Hematopoietic multipotent progenitor cell treated with erythropoietin and hydrocortisone succinate and interleukin-3 and kit ligand, for 8 days (in vitro differentiated cells): Measurements from ENCODE around the gene OR2T5.
"Not testable (repeated sequence)": the region's sequence is repeated elsewhere in the genome, so short reads cannot be mapped to it uniquely, and the experiment has no call there.

ENCODE experiments used
- DNase-seq: peaks from one replicate; pipeline ENCODE4 v3.0.0-alpha.2; 2015

Gene OR2T5, protein sequence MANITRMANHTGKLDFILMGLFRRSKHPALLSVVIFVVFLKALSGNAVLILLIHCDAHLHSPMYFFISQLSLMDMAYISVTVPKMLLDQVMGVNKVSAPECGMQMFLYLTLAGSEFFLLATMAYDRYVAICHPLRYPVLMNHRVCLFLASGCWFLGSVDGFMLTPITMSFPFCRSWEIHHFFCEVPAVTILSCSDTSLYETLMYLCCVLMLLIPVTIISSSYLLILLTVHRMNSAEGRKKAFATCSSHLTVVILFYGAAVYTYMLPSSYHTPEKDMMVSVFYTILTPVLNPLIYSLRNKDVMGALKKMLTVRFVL

DNA sequence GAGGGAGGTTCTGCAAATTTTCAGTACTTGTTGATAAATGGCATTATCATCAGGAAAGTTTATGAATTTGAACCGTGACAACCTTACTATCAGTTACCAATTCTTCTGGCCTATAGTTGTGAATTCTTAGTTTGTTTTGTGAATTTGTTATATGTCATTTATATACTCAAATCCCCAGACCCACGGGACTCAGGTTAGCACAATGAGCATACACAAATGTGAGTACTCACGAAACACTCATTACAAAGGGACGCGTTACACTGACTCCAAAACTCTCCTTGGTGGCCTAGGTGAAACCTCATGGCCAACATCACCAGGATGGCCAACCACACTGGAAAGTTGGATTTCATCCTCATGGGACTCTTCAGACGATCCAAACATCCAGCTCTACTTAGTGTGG, at the start of gene OR2T5:
OR2T5 (plus strand) TSS at position 301 of the 400 bp plus-strand sequence; CDS start at position 301, 0 bp downstream.
- DNase-seq, result not testable (repeated sequence)

DNA sequence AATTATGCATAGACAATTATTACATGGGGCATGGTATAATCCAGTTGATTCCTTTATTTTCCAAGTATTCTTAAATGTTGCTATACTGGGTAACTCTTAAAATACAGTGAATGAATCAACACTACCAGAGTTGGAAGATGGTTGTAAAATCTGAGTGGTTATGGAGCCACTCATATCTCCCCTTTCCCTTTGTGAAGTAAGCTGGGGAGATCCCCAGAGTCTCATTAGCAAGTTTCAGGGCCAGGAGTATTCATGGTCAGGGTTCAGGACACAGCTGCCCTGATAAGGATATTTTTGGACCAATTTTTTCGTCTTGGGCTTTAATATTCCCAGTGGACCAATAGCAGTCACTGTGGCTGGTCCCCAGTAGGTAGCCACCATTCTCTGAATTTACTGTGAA, 49.7 kb upstream of the OR2T5 start:
- not testable (repeated sequence) for DNase-seq

DNA sequence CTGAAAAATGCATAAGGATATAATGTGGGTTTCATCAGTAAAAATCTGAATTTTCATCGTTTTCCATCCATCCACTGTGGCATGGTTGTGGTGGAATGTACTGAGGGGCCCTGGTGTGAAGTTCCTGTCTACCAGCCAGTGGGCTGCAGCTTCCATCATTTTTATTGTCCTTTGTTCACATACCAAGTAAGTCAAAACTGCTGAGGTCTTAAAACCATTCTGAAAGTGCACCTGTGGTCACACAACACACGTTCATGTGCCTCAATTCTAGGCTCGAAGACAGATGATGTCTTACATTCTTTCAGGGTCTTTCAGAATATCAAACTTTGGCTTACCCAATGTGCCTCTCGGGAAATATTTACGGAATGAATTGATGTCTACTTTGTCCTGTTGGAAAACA, 49.1 kb upstream of the OR2T5 start:
- DNase-seq, result not testable (repeated sequence)

DNA sequence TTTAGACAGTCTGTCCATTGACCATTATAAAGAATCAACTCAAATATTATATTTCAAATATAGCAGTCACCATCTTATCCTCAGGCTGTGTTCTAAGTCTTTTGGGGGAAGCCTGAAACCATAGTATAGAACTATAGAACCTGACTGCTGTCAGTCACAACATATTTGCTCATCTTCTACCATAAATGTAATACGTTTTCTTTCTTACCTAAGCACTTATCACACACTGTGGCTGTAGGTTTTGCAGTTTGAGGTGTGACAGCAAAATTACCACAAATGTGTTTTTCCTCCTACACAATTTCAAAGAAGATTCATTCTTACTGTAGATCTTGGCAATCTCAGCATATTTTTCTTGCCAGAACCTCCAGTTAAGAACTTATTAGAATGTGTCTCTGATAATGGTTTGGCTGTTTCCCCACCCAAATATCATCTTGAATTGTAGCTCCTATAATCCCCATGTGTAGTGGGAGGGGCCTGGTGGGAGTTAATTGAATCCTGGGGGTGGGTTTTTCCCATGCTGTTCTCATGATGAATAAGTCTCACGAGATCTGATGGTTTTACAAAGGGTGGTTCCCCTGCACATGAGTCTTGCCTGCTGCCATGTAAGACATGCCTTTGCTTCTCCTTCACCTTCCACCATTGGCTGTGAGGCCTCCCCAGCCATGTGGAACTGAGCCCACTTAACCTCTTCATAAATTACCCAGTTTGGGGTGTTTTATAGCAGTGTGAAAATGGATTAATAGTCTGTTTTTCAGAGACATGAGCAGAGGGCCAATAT, 45.7 kb upstream of the OR2T5 start:
- not testable (repeated sequence) for DNase-seq

- not testable (repeated sequence) for DNase-seq
Observed at GRCh38 chr1:248444603-248445002, 43.8 kb upstream of the OR2T5 start.

DNA sequence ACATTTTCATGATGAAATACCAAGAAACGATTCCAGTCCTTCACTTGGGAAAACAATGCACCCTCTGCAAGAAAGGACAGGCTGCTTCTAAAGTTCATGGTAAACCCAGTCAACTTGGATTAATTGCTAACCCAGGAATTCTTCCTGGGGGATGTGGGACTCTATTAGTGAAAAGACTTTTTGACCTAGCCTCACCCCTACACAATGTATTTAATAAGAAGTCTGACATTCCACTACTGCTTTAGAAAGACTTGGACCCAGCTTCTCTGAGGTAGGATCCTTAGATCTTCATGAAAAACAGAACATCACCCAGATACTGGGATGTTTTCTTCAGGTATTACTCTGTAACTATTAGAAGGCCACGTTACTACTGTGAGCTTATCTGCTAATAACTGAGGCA, 43.0 kb upstream of the OR2T5 start, which contains the start of gene OR2T2:
OR2T2 (plus strand) TSS at position 239 of the 400 bp plus-strand sequence. CDS start 7,161 bp downstream, outside the sequence.
- DNase-seq, result not testable (repeated sequence)

DNA sequence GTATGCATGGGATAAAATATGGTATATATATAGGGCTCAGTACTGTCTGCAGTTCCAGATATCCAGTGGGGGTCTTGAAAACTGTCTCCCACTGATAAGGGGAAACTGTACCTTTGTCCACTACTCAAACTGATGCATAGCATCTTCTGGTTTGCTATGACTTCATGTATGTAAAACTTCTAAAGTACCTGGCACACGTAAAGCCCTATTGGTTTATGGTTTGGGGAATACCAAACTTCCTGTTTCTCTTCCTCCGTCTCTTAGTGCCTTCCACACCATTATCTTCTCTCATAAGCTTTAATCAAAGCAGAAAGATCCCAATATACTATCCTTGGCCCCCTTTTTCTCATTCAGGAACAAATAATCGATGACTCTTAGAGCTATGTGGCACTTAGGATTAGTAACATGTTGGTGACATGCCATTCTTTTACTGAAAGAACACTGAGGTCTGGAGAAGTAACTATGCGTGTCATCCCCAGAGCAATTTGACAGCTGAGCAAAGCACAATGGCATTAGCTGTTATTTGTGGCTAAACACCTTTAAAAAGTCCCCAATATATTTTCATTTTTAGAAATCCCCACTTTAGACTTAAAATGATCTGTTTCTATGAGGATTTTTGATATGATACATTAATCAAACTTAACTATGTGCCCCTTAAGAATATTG, 39.8 kb upstream of the OR2T5 start:
- not testable (repeated sequence) for DNase-seq

DNA sequence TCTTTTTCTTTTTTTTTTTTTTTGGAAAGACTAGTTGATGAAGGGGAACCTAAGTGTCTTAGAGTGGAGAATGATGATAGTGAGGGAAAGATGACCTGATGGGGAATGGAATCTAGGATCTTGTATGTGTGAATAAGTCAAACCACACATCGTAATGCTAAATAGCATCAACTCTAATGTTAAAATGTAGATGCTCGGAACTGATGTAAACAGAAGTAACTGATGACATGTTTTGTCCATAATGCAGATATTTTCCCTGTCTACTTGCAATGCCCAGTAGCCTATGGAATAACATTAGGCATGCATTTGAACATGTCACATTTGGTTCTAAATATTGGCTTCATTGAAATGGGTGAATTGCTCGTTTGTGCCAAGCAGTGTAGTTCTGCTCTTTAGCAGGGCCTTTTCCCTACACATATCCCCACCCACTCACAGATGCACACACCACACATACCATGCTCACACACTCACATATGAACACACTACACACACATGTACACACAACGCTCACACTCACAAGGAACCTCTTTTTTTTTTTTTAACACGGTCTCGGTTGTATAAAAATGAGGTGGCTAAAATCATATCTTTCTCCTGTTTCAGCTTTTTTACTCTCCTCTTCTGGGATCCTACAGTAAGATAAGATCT, 38.4 kb upstream of the OR2T5 start:
- not testable (repeated sequence) for DNase-seq

GRCh38 chr1:248450466-248451145, 37.8 kb upstream of the OR2T5 start:
- not testable (repeated sequence) for DNase-seq

DNA sequence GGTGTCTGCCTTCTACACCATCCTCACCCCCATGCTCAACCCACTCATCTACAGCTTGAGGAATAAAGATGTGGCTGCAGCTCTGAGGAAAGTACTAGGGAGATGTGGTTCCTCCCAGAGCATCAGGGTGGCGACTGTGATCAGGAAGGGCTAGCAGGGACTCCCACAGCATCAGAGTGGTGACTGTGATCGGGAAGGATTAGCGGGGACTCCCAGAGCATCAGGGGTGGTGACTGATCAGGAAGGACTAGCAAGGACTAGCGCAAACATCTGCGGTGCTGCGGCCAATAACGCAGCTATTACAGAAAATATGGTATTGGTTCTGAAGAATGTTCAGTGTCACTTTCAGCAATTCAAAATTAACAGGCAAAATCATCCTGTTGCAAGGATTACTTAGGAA, 34.8 kb upstream of the OR2T5 start:
- DNase-seq, result not testable (repeated sequence)

- DNase-seq, result not testable (repeated sequence)
Observed at GRCh38 chr1:248455045-248455444, 33.3 kb upstream of the OR2T5 start.

- not testable (repeated sequence) for DNase-seq
Observed at GRCh38 chr1:248456635-248457034, 31.8 kb upstream of the OR2T5 start.

- not testable (repeated sequence) for DNase-seq
Observed at GRCh38 chr1:248459117-248459516, 29.3 kb upstream of the OR2T5 start.

DNA sequence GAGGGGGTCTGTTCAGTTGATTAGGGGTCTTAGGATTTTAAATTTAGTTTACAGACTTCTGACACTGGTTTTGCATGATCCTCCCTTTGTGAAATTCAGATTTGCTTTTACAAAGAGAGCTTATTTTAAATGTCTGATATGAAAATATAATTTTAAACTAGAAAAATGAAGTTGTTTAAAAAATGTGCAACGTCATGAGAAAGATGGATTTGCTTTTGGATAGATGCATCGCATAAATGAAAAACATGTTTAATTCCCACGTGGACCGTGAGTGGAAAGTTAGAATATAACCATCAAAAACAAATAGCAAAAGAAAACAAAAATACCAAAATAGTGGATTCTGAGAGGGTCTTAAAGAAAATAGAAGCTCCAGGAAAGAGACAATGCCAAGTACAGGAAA, 17.2 kb upstream of the OR2T5 start:
- DNase-seq, result no peak

DNA sequence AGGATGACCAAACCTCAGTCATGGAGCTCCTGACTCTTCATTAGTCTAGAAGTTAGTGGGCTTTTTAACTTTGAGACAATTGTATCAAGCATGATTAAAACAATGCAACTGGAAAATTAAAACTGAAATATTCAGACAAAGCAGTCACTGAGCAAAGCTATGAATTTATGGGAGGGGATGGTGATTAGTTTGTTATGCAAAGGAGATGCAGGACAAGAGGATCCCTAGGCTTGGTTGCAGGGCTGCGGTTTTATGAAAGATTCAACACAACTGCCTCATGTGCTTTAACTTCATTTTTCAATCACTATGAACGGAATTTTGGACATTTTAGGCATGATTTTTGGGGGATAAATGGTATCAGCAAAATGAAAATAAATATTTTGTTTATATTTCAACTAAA, 16.3 kb upstream of the OR2T5 start:
- DNase-seq, result not testable (repeated sequence)

DNA sequence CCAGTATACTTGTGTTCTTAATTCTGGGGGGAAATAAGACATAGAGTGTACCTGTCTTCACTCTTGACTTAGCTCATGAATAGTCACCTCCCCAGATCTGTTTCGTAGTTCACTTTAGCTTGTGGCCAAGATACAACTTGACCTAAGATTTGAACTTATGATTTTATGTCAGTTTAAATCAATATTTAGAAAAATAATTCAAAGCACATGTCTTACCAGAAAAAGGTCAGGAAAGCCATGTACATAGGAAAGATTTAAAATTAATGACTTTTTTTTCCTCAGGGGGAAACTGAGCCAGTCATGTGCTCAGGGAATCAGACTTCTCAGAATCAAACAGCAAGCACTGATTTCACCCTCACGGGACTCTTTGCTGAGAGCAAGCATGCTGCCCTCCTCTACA, 15.3 kb upstream of the OR2T5 start, which contains the start of gene OR2T3:
OR2T3 (plus strand) TSS at position 301 of the 400 bp plus-strand sequence; CDS start at position 301, 0 bp downstream.
- DNase-seq, result not testable (repeated sequence)

DNA sequence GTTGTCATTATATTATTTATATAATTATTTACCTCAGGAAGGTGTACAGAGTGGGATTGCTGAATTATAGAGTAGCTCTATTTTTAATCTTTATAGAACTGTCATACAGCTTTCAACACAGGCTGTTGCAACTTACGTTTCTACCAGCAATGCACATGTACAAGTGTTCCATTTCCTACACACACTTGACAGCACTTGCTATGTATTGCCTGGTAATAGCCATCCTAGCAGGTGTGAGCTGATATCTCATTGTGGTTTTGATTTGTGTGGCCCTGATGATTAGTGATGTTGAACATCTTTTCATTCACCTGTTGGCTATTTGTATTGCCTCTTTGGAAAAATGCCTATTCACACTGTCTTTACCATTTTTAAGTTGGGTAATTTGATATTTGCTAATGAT, 12.7 kb upstream of the OR2T5 start:
- DNase-seq, result not testable (repeated sequence)

- DNase-seq, result not testable (repeated sequence)
Observed at GRCh38 chr1:248481686-248482579, 6.5 kb upstream of the OR2T5 start.

DNA sequence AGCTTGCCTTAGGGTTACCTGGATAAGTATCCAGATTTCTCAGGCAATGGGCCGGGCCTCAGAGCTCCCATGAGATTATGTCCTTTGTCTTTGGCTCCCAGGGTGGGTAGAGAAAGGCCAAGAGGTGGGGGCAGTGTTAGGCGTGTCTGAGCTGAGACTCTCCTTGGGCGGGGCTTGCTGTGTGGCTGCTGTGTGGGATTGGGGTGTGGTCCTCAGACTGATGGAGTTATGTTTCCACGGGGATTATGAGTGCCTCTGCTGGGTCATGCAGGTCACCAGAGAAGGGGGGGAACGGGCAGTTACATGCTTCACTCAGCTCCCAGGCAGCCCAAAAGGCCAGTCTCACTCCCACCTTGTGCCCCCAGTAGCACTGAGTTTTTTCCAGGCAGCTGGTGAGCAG, 8.3 kb downstream of the OR2T5 start:
- DNase-seq, result not testable (repeated sequence)

DNA sequence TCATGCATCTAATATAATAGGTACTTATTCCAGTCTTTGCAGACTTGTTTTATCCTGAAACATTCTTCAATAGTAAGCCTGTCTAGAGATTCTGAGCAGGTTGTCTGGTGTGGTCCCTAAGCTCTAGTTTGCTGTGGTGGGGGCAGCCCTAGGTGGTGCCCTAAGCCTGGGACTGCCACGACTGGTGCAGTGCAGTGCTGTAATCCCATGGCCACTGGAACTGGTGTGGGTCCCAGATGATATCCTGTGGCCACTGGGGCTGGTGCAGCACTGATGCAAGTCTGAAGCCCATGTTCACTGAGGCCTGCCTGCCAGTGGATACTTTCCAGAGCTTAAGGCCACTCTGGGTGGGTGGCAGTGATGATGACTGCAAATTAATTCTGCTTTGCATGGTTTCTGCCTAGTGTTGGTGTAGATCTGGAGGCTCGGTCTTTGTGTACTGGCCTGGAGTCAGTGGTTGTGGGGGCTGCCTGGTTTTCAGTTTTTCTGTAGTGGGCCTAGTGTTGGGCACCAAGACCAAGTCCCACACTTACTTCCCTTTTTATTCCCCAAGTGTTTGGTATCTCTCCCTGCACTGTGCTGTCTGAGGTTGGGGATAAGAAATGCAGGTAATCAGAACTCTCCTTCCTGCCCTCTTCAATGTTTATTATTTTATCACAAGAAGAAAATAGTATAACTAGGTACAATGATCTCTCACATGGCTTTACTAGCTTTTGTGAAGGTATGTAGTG, 12.1 kb downstream of the OR2T5 start:
- not testable (repeated sequence) for DNase-seq
